Cerebellar cortex (tissue), 1 donor: Measurements from ENCODE around the gene CST1.
"Not testable (repeated sequence)": the region's sequence is repeated elsewhere in the genome, so short reads cannot be mapped to it uniquely, and the experiment has no call there.

Source experiments
- DNase-seq: peaks from one replicate; pipeline ENCODE4 v3.0.0-alpha.2; 2015; ENCODE audit warnings: low spot score

CST1 gene

GRCh38 chr20:23754731-23755130 lies 4.0 kb upstream of the CST1 start:
- DNase-seq: no peak

- no peak for DNase-seq
Observed at GRCh38 chr20:23753589-23753988, 2.9 kb upstream of the CST1 start.

- DNase-seq: no peak
Observed at GRCh38 chr20:23753194-23753548, 2.4 kb upstream of the CST1 start.

- no peak for DNase-seq
Observed at GRCh38 chr20:23752481-23753193, 1.9 kb upstream of the CST1 start.

- DNase-seq: no peak
Observed at GRCh38 chr20:23752019-23752418, 1.3 kb upstream of the CST1 start.

- no peak for DNase-seq
Observed at GRCh38 chr20:23749746-23750145, 989 bp downstream of the CST1 start.

- not testable (repeated sequence) for DNase-seq
Observed at GRCh38 chr20:23748975-23749374, 1.8 kb downstream of the CST1 start.

GRCh38 chr20:23747551-23747950 lies 3.2 kb downstream of the CST1 start:
- not testable (repeated sequence) for DNase-seq

GRCh38 chr20:23747092-23747491 lies 3.6 kb downstream of the CST1 start:
- not testable (repeated sequence) for DNase-seq

- no peak for DNase-seq
Observed at GRCh38 chr20:23746321-23746720, 4.4 kb downstream of the CST1 start.

- DNase-seq: no peak
Observed at GRCh38 chr20:23745247-23745646, 5.5 kb downstream of the CST1 start.

GRCh38 chr20:23744817-23745216 lies 5.9 kb downstream of the CST1 start:
- no peak for DNase-seq

- not testable (repeated sequence) for DNase-seq
Observed at GRCh38 chr20:23735391-23735790, 15.3 kb downstream of the CST1 start.

GRCh38 chr20:23734949-23735348 lies 15.8 kb downstream of the CST1 start:
- DNase-seq: not testable (repeated sequence)

- not testable (repeated sequence) for DNase-seq
Observed at GRCh38 chr20:23734440-23734839, 16.3 kb downstream of the CST1 start.

- no peak for DNase-seq
Observed at GRCh38 chr20:23727016-23727415, 23.7 kb downstream of the CST1 start.

GRCh38 chr20:23725102-23725501 lies 25.6 kb downstream of the CST1 start:
- DNase-seq: no peak

GRCh38 chr20:23723659-23724307 lies 27.0 kb downstream of the CST1 start:
- DNase-seq: not testable (repeated sequence)

GRCh38 chr20:23722851-23723250 lies 27.9 kb downstream of the CST1 start:
- not testable (repeated sequence) for DNase-seq

GRCh38 chr20:23721962-23722361 lies 28.8 kb downstream of the CST1 start:
- DNase-seq: no peak

GRCh38 chr20:23719351-23719750 lies 31.4 kb downstream of the CST1 start:
- DNase-seq: not testable (repeated sequence)

GRCh38 chr20:23711778-23712177 lies 39.0 kb downstream of the CST1 start:
- DNase-seq: not testable (repeated sequence)

- no peak for DNase-seq
Observed at GRCh38 chr20:23710771-23711170, 40.0 kb downstream of the CST1 start.

GRCh38 chr20:23705895-23706294 lies 44.8 kb downstream of the CST1 start:
- DNase-seq: no peak
